Liver (tissue), 9 donors: ENCODE measurements around the gene C19orf44. TPM values are rescaled to one million over a fixed set of nuclear protein-coding genes. Genes with fewer than 3 reads are reported as not detected.

Experiments used
- DNase-seq: peaks from one replicate; pipeline ENCODE4 v3.0.0-alpha.2; 2017; ENCODE audit warnings: low spot score
- H3K27ac ChIP-seq, 2 donors: one replicate each; pipeline ENCODE4 v1.7.0; 2013; ENCODE audit warnings: inconsistent platforms in 2 of 2, low read length in 2 of 2, control low read depth in 1 of 2, low read depth in 1 of 2, mild to moderate bottlenecking in 1 of 2
- H3K27me3 ChIP-seq, 4 donors: one replicate each; pipeline versions ENCODE4 v1.6.1 to v1.7.0; 2013; ENCODE audit warnings: low read length in 3 of 4, inconsistent platforms in 1 of 4, mild to moderate bottlenecking in 1 of 4, moderate library complexity in 1 of 4; ENCODE audit not compliant: control insufficient read depth in 4 of 4, insufficient read depth in 4 of 4
- H3K36me3 ChIP-seq, 4 donors: one replicate each; pipeline versions ENCODE4 v1.6.1 to v1.7.0; 2013; ENCODE audit warnings: low read length in 3 of 4, mild to moderate bottlenecking in 3 of 4, low read depth in 1 of 4, moderate library complexity in 1 of 4; ENCODE audit not compliant: control insufficient read depth in 4 of 4, insufficient read depth in 3 of 4
- H3K4me1 ChIP-seq, 4 donors: one replicate each; pipeline versions ENCODE4 v1.6.1 to v1.7.0; 2013; ENCODE audit warnings: low read length in 3 of 4, mild to moderate bottlenecking in 3 of 4, moderate library complexity in 1 of 4; ENCODE audit not compliant: control insufficient read depth in 4 of 4, insufficient read depth in 4 of 4
- H3K4me3 ChIP-seq, 3 donors: one replicate each; pipeline versions ENCODE4 v1.6.1 to v1.7.0; 2013; ENCODE audit warnings: low read length in 3 of 3, control low read depth in 1 of 3, low read depth in 1 of 3, mild to moderate bottlenecking in 1 of 3
- H3K9ac ChIP-seq, 2 donors: one replicate each; pipeline ENCODE4 v1.7.0; 2013; ENCODE audit warnings: low read length in 2 of 2, mild to moderate bottlenecking in 2 of 2, moderate library complexity in 2 of 2, control low read depth in 1 of 2, low read depth in 1 of 2
- H3K9me3 ChIP-seq, 4 donors: one replicate each; pipeline versions ENCODE4 v1.6.1 to v1.7.0; 2013; ENCODE audit warnings: low read length in 3 of 4; ENCODE audit not compliant: control insufficient read depth in 4 of 4
- ATF3 ChIP-seq: IDR thresholded peaks from 2 replicates; pipeline ENCODE4 v1.6.1; 2016; ENCODE audit warnings: antibody characterized with exemption
- CTCF ChIP-seq: fragments of 150-350 bp; IDR thresholded peaks from 2 replicates; pipeline ENCODE4 v1.5.1; 2017; ENCODE audit warnings: improper control_type of control experiment, low read depth, low read length; ENCODE audit not compliant: missing input control
- EGR1 ChIP-seq, 2 donors: IDR thresholded peaks; 2 replicates each; pipeline ENCODE4 v1.6.1; 2016 to 2018; ENCODE audit warnings: antibody characterized with exemption in 2 of 2, low read depth in 2 of 2
- GABPA ChIP-seq, 2 donors: IDR thresholded peaks in 1 of 2; conservative IDR thresholded peaks in 1 of 2; 2 replicates each; pipeline ENCODE4 v1.6.1; 2016; ENCODE audit warnings: antibody characterized with exemption in 2 of 2, mild to moderate bottlenecking in 1 of 2, moderate library complexity in 1 of 2
- HNF4A ChIP-seq, 2 donors: conservative IDR thresholded peaks; 2 replicates each; pipeline ENCODE4 v1.6.1; 2016; ENCODE audit warnings: antibody characterized with exemption in 2 of 2, mild to moderate bottlenecking in 2 of 2
- HNF4G ChIP-seq: IDR thresholded peaks from 2 replicates; pipeline ENCODE4 v1.6.1; 2016; ENCODE audit warnings: antibody characterized with exemption
- JUND ChIP-seq, 2 donors: IDR thresholded peaks; 2 replicates each; pipeline ENCODE4 v1.6.1; 2016; ENCODE audit warnings: antibody characterized with exemption in 2 of 2
- MAX ChIP-seq: IDR thresholded peaks from 2 replicates; pipeline ENCODE4 v1.6.1; 2016; ENCODE audit warnings: antibody characterized with exemption
- NR2F2 ChIP-seq: IDR thresholded peaks from 2 replicates; pipeline ENCODE4 v1.6.1; 2016; ENCODE audit warnings: antibody characterized with exemption
- RAD21 ChIP-seq, 2 donors: IDR thresholded peaks; 2 replicates each; pipeline ENCODE4 v1.6.1; 2016; ENCODE audit warnings: antibody characterized with exemption in 2 of 2, mild to moderate bottlenecking in 2 of 2
- REST ChIP-seq: IDR thresholded peaks from 2 replicates; pipeline ENCODE4 v1.6.1; 2016; ENCODE audit warnings: antibody characterized with exemption, mild to moderate bottlenecking
- RXRA ChIP-seq, 2 donors: IDR thresholded peaks; 2 replicates each; pipeline ENCODE4 v1.6.1; 2017 to 2018; ENCODE audit warnings: antibody characterized with exemption in 2 of 2, mild to moderate bottlenecking in 1 of 2
- SP1 ChIP-seq: IDR thresholded peaks from 2 replicates; pipeline ENCODE4 v1.6.1; 2018; ENCODE audit warnings: antibody characterized with exemption, mild to moderate bottlenecking
- TAF1 ChIP-seq: conservative IDR thresholded peaks from 2 replicates; pipeline ENCODE4 v1.6.1; 2016; ENCODE audit warnings: antibody characterized with exemption, mild to moderate bottlenecking
- YY1 ChIP-seq: IDR thresholded peaks from 2 replicates; pipeline ENCODE4 v1.6.1; 2016; ENCODE audit warnings: antibody characterized with exemption, mild to moderate bottlenecking
- ZBTB33 ChIP-seq: IDR thresholded peaks from 2 replicates; pipeline ENCODE4 v1.6.1; 2016; ENCODE audit warnings: antibody characterized with exemption
- WGBS: extraction: QIAGEN DNeasy Blood & Tissue Kit; methylation state at CpG from one replicate; pipeline ENCODE4 v1.1.7; 2013; 5-methylcytosine and 5-hydroxymethylcytosine counted together
- polyA plus RNA-seq, 2 donors: library from polyadenylated mRNA; stranded (reverse) in 1 of 2; unstranded in 1 of 2; fragments of 200-250 nt in 1 of 2; fragments of >200 nt in 1 of 2; fragmentation: Nextera tagmentation in 1 of 2; extraction: Ambion mirVana in 1 of 2; gene quantifications; one replicate each; pipeline versions ENCODE4 v1.2.1 to v1.2.3, GENCODE V29; 2013 to 2015
- total RNA-seq, 2 donors: library from RNA; depleted of rRNA; stranded (reverse); fragments of >200 nt; gene quantifications; one replicate each; pipeline ENCODE4 v1.2.3, GENCODE V29; 2014
- donor health status: healthy.
- donor health status: healthy.
- donor health status: healthy.
- donor health status: healthy.
- donor health status: healthy.

The C19orf44 gene
- total and polyA plus RNA-seq, 4 donors: 0.89 to 3.0 (median 1.3) TPM

- Histone ChIP-seq H3K4me3 (no peak overlapping the region), H3K9ac (no peak overlapping the region), H3K9me3 (no peaks in the 10 kb centered on the region), H3K36me3 (peaks cover 26 to 46% (median 29%) of the 10 kb centered on the region in 4 donors), H3K4me1 (peaks cover 4 to 16% (median 11%) of the 10 kb centered on the region in 4 donors), H3K27ac (peak overlapping the region in 1 of 2 donors; percentile 39), H3K27me3 (no peaks in the 10 kb centered on the region)
- 74% methylated on average over 14 of the region's 14 CpGs for WGBS
- no peak for DNase-seq
- TF ChIP-seq HNF4G (no peak), GABPA (IDR thresholded peaks at IDR 0.05 in 1 of 2, conservative IDR thresholded peaks at IDR 0.05 in 1 of 2) (no peak), REST (no peak), MAX (no peak), JUND (IDR thresholded peaks at IDR 0.05) (no peak), ZBTB33 (no peak), ATF3 (no peak), NR2F2 (no peak), YY1 (no peak), RAD21 (IDR thresholded peaks at IDR 0.05) (no peak), SP1 (no peak), TAF1 (no peak), CTCF (no peak), RXRA (IDR thresholded peaks at IDR 0.05) (no peak), EGR1 (IDR thresholded peaks at IDR 0.05; ENCODE audit: low read depth in 2 of 2) (no peak), HNF4A (conservative IDR thresholded peaks at IDR 0.05) (no peak)
These were observed 20.9 kb downstream of the C19orf44 start for GRCh38 chr19:16516923-16517610.
